GM10266 (cell line): ENCODE measurements around the gene SLC16A1.
"Not testable (repeated sequence)": the region's sequence is repeated elsewhere in the genome, so short reads cannot be mapped to it uniquely, and the experiment has no call there.

Experiments used
- DNase-seq: peaks from one replicate; pipeline ENCODE4 v3.0.0; 2012; ENCODE audit errors: extremely low spot score
- TF ChIP-seq, protein P1 (sequence below): IDR thresholded peaks from 2 replicates; pipeline ENCODE4 v1.5.1; 2012; ENCODE audit warnings: mild to moderate bottlenecking, low read depth; ENCODE audit not compliant: control insufficient read depth, insufficient read depth; ENCODE audit errors: missing control alignments

The SLC16A1 gene, protein sequence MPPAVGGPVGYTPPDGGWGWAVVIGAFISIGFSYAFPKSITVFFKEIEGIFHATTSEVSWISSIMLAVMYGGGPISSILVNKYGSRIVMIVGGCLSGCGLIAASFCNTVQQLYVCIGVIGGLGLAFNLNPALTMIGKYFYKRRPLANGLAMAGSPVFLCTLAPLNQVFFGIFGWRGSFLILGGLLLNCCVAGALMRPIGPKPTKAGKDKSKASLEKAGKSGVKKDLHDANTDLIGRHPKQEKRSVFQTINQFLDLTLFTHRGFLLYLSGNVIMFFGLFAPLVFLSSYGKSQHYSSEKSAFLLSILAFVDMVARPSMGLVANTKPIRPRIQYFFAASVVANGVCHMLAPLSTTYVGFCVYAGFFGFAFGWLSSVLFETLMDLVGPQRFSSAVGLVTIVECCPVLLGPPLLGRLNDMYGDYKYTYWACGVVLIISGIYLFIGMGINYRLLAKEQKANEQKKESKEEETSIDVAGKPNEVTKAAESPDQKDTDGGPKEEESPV

DNA sequence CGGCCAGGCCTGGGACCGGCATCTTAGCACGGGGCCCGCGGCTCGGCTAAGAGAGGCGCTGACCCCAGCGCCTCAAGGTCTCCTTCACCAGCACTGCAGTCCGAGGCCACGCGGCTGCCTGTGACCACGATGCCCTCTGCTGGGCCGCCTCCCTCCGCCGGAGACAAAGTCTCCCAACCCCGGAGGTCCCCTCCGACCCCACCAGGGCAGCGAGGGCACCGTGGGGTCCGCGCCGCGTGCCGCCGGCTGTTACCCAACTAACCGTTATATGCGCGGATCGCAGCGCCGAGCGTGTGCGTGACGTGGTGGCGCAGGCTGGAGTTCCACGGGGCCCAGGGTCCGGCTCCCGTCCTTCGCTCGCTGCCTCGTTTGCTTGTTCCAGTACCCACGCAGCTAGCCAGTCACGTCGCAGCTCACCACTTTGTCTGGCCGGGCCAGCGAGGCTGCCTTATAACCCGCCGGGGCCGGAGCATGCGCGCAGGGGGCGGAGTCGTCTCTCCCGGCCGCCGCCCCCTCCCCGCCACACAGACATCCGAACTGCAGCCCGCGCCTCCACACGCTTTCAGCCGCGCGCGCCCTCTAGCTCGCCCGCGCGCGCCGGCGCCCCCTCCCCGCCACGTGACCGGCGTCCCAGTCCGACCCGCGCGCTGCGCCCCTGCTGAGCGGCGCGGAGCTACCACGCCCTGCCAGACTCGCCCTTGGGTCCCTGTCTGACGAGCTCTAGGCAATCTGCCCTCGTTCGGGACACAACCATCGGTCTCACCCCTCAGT, at the start of gene SLC16A1:
Gene SLC16A1 (minus strand): TSS at position 424 of the 771 bp plus-strand sequence. CDS start 26,888 bp downstream, outside the sequence.
- peak; percentile 93 for DNase-seq
- TF ChIP-seq, protein P1, sequence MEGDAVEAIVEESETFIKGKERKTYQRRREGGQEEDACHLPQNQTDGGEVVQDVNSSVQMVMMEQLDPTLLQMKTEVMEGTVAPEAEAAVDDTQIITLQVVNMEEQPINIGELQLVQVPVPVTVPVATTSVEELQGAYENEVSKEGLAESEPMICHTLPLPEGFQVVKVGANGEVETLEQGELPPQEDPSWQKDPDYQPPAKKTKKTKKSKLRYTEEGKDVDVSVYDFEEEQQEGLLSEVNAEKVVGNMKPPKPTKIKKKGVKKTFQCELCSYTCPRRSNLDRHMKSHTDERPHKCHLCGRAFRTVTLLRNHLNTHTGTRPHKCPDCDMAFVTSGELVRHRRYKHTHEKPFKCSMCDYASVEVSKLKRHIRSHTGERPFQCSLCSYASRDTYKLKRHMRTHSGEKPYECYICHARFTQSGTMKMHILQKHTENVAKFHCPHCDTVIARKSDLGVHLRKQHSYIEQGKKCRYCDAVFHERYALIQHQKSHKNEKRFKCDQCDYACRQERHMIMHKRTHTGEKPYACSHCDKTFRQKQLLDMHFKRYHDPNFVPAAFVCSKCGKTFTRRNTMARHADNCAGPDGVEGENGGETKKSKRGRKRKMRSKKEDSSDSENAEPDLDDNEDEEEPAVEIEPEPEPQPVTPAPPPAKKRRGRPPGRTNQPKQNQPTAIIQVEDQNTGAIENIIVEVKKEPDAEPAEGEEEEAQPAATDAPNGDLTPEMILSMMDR = peak; percentile 57

DNA sequence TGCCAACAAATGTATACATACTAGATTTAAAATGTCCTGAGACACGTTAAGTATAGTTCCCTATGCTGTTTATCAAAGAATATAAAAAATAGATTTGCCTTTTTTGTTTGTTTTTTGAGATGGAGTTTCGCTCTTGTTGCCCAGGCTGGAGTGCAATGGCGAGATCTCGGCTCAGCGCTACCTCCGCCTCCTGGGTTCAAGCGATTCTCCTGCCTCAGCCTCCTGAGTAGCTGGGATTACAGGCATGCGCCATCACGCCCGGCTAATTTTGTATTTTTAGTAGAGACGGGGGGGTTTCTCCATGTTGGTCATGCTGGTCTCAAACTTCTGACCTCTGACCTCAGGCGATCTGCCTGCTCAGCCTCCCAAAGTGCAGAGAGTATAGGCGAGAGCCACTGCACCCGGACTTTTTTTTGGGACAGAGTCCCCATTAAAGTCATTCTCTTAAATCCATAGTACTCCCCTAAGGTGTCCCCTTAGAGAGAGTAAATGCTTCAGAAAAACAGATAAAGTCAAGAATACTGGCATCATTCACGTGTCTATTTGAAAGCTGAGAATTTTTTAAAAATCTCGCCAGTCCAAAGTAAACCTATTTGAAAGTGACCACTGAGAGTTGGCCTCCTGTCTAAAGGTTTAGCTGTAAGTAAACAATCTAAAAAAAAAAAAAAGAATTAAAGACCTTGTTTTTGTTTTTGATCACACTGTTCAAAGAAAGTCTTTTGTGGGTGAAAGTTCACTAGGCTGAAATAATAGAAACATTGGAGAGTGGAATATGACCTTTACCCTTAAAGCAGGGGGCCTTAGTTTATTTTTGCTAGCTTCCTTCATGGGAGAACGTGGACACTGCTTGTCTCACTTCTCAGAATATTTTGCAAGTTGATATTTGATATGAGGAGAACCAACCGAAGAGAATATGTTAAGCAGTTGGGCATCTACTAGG, 48.0 kb upstream of the SLC16A1 start:
- DNase-seq = no peak
- TF ChIP-seq, protein P1 = no peak

DNA sequence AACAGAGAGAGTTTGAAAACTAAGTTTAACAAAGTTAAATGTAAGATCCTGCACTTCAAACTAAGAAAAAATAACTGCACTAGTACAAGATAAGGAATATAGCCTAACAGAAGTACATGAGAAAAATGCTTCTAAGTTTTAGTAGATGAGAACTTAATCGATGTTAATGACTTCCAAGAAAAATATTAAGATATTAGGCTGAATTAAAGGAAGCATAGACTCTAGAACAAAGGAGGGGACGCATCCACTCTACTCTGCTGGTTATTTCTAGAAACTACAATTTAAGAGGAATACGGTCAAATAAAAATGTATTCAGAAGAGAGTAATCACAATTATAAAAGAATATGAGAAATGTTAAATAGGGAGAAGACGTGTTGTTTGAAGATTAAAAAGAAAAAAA, 46.3 kb upstream of the SLC16A1 start:
- no peak for DNase-seq
- TF ChIP-seq, protein P1 = no peak

DNA sequence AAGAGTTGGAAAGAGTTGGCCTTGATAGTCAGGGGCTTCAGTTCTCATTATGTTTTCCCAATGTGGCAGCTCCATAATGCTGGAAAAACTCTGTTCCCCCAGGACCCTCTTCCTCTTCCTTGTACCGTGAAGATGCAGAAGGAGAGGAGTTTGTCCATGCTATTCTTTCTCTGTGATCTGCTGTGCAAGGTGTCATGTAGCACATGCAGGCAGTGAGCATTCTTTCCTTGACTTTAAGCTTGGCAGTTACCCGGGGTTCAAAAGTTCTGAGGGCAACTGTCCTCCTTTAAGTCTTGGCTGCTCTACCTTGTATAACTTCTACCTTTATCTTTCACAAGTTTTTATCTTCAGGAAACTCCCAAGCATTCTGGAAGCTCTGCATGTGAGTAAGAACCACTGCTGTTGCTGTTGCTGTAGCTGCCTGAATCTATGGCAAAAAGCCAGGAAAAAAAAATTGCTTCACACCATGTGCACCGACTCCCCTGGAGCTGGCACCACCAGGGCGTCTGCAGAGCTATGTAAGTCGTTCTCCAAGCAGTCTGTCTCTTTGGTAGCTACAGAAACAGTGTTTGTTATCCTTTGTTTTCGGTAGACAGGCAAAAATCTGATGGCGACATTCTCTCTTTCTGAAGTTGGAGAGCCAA, 42.7 kb upstream of the SLC16A1 start:
- TF ChIP-seq, protein P1 = no peak
- no peak for DNase-seq

DNA sequence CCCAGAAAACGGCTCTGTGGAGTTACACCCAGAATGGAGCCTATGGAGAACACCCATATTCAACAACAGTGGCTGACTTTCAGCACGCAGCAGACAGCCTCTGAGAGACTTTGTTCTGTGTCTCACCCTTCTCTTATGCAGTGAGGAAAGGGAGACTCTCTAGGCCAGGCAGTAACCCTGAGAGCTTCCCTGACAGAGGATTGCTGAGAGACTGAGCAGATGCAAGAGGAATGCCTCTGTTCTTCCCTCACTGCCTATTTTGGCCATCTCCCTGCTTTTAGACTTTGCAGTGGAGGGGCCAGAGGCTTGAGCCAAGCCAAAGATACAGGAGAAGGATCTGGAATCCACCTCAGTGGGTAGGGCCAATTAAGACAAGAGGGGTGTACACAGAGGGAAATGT, 41.8 kb upstream of the SLC16A1 start:
- TF ChIP-seq, protein P1 = no peak
- DNase-seq = no peak

DNA sequence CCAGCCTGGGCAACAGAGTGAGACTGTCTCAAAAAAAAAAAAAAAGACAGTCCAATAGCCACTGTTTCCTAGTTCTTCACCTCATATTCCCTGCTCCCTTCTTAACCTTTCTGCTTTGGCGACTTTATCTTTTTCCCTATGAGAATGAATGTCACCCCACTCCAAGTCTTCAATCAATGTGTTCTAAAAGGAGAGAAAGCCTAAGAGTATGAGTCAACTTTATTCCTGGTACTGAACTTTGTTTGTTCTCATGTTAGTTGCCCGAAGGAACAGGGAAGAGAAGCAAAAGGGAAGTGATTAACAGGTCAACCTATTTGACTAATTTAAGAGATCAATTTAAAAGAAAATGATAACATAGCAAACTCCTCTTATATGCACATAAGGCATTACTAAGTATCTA, 39.9 kb upstream of the SLC16A1 start:
- DNase-seq = no peak
- TF ChIP-seq, protein P1 = no peak

DNA sequence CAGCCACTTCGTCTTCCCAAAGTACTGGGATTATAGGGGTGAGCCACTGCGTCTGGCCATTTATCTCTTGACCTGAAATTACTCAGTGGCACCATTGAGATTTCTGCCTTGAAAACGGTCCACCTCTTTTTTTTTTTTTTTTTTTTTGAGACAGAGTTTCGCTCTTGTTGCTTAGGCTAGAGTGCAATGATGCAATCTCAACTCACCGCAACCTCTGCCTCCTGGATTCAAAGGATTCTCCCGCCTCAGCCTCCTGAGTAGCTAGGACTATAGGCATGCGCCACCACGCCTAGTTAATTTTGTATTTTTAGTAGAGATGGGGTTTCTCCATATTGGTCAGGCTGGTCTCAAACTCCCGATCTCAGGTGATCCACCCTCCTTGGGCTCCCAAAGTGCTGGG, 39.0 kb upstream of the SLC16A1 start:
- not testable (repeated sequence) for DNase-seq
